ENCODE measurements around the gene NAALADL2. TPM values are rescaled to one million over a fixed set of nuclear protein-coding genes. Genes with fewer than 3 reads are reported as not detected.

NAALADL2 gene
- total RNA-seq, result 1.0 and 3.4 TPM in 2 replicates

DNA sequence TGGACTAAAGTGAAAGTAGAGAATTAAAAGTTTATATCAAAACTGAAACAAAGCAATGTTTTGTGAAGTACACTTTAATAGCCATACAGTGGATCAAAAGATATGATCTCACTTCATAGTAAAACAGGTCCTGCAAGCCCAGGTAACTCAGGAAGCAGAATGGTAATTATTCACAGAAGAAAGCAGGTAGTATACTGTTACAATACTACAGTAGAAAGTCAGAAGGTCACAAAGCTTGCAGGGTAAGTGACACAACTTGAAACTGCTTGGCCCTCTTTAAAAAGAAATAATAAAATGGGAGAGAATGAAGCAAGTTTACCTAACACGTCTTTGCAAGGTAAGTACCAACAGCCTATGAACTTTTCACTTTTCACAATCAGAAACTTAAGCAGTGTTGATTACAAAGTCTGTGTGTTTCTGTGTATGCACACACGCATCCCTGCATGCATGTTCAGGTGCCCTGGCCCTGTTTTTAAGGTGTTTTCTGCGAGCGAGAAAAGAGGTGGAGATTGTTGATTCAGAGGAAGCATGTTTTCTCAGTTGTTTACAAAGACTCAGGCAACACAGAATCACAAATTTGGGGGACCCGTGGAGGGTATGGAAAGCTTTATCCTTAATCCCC is at the start of gene NAALADL2:
NAALADL2 (plus strand) TSS at position 221 of the 622 bp plus-strand sequence.

Data from bronchus fibroblast of lung (primary cell).